ENCODE measurements around the gene PDCD6IP. TPM values are rescaled to one million over a fixed set of nuclear protein-coding genes. Genes with fewer than 3 reads are reported as not detected.

PDCD6IP gene
- total and polyA plus RNA-seq, 2 of the 13 experiments (the other 11 are each of a cell fraction or from before 2014, with no cell fraction given) = 62.5 to 85.6 TPM

DNA sequence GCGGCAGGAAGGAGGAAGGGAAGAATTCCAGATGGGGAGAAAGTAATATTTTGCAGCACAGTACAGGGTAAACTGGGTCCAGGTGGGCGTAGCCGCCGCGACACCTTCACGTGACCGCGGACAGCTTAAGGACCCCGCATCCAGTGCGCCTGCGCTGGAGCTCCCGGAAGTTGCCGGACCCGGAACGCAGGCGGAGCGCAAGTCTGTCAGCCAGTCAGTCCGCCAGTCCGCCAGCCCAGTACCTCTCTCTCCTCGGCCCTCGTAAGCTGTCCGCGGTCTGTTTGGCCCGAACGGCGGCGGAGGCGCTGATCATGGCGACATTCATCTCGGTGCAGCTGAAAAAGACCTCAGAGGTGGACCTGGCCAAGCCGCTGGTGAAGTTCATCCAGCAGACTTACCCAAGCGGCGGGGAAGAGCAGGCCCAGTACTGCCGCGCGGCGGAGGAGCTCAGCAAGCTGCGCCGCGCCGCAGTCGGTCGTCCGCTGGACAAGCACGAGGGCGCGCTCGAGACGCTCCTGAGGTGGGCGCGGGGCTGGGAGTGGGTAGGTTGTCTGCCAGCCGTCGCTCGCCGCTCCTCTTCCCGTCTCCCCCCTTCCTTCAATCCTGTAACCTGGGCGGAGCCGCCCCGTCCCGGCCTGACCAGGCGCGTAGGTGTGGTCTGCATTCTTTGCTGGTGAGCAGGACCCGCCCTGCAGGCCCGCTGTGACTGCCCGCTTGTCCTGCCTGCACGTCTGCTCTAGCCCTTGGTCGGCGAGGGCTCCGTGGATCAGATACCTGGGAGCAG, at the start of gene PDCD6IP (continued):
- TF ChIP-seq, protein P1, sequence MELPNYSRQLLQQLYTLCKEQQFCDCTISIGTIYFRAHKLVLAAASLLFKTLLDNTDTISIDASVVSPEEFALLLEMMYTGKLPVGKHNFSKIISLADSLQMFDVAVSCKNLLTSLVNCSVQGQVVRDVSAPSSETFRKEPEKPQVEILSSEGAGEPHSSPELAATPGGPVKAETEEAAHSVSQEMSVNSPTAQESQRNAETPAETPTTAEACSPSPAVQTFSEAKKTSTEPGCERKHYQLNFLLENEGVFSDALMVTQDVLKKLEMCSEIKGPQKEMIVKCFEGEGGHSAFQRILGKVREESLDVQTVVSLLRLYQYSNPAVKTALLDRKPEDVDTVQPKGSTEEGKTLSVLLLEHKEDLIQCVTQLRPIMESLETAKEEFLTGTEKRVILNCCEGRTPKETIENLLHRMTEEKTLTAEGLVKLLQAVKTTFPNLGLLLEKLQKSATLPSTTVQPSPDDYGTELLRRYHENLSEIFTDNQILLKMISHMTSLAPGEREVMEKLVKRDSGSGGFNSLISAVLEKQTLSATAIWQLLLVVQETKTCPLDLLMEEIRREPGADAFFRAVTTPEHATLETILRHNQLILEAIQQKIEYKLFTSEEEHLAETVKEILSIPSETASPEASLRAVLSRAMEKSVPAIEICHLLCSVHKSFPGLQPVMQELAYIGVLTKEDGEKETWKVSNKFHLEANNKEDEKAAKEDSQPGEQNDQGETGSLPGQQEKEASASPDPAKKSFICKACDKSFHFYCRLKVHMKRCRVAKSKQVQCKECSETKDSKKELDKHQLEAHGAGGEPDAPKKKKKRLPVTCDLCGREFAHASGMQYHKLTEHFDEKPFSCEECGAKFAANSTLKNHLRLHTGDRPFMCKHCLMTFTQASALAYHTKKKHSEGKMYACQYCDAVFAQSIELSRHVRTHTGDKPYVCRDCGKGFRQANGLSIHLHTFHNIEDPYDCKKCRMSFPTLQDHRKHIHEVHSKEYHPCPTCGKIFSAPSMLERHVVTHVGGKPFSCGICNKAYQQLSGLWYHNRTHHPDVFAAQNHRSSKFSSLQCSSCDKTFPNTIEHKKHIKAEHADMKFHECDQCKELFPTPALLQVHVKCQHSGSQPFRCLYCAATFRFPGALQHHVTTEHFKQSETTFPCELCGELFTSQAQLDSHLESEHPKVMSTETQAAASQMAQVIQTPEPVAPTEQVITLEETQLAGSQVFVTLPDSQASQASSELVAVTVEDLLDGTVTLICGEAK (IDR thresholded peaks at IDR 0.05) = no peak
- TF ChIP-seq, protein P1 (CRISPR knock-in tag; IDR thresholded peaks at IDR 0.05) = peak; percentile 82; the same call in 1 of the 2 replicates
- TF ChIP-seq AHR (CRISPR knock-in tag; IDR thresholded peaks at IDR 0.05) (no peak), KDM5B (CRISPR knock-in tag; IDR thresholded peaks at IDR 0.05; ENCODE audit: borderline replicate concordance) (peak; percentile 87; the same call in 1 of the 2 replicates), ZNF546 (CRISPR knock-in tag; conservative IDR thresholded peaks at IDR 0.05) (no peak), ZBTB3 (CRISPR knock-in tag; IDR thresholded peaks at IDR 0.05; ENCODE audit: borderline replicate concordance, low read depth) (no peak), KDM4B (CRISPR knock-in tag; IDR thresholded peaks at IDR 0.05) (peak; percentile 32; the same call in 1 of the 2 replicates), ZNF674 (CRISPR knock-in tag; IDR thresholded peaks at IDR 0.05; ENCODE audit: low read depth) (peak; percentile 88; the same call in 1 of the 2 replicates), ZC3H13 (CRISPR knock-in tag; IDR thresholded peaks at IDR 0.05) (peak; percentile 86; the same call in 1 of the 2 replicates), ZSCAN20 (CRISPR knock-in tag; IDR thresholded peaks at IDR 0.05; ENCODE audit: borderline replicate concordance) (peak; percentile 85), SCMH1 (CRISPR knock-in tag; IDR thresholded peaks at IDR 0.05; ENCODE audit: borderline replicate concordance) (no peak), NR2F2 (IDR thresholded peaks at IDR 0.05; ENCODE audit: borderline replicate concordance, low read depth) (0 out of 2 replicates have a peak, but pooled peaks have one; percentile 14), SMARCE1 (IDR thresholded peaks at IDR 0.05; ENCODE audit: borderline replicate concordance) (no peak), FLYWCH1 (CRISPR knock-in tag; IDR thresholded peaks at IDR 0.05) (no peak), TRIM24 (CRISPR knock-in tag; IDR thresholded peaks at IDR 0.05) (no peak), CSRNP1 (CRISPR knock-in tag; IDR thresholded peaks at IDR 0.05) (peak; percentile 92)
- TF ChIP-seq, protein P2, sequence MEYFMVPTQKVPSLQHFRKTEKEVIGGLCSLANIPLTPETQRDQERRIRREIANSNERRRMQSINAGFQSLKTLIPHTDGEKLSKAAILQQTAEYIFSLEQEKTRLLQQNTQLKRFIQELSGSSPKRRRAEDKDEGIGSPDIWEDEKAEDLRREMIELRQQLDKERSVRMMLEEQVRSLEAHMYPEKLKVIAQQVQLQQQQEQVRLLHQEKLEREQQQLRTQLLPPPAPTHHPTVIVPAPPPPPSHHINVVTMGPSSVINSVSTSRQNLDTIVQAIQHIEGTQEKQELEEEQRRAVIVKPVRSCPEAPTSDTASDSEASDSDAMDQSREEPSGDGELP (IDR thresholded peaks at IDR 0.05; ENCODE audit: borderline replicate concordance, low read depth) = peak; percentile 41; the same call in 1 of the 2 replicates
